ENCODE measurements around the gene GPR61. TPM values are rescaled to one million over a fixed set of nuclear protein-coding genes. Genes with fewer than 3 reads are reported as not detected.

Gene GPR61
- total RNA-seq, 1 experiment from 2014 or later, result not detected

DNA sequence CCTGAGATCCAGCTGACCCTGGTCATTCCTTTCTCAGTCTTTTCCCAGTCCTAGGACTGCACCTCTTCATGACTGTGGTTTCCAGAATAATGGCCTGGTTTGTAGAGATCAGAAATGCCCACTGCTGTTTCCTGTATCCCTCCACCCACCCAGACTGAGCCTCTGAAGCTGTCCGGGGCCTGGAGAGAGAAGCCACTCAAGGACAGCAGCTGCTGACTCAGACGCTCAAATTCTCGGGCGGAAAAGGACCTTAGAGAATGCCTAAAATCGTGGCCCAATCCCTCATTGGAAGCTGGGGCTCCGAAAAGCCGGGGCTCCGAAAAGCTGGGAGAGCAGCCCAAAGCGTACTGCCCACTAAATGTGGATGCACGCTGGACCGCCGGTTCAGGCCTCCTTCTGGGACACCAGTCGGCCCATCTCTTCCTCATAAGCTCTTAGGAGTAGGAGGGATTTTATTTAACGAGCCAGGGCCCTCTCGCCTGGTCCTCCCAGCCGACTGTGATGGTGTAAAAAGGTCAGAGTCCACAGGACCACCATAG is 7.8 kb upstream of the GPR61 start:
- Histone ChIP-seq H3F3A (ENCODE audit: insufficient read depth, low read depth) (peaks cover 5% of the 10 kb centered on the region; the same call in 1 of the 2 replicates), H4K20me1 (ENCODE audit: insufficient read depth) (no peaks in the 10 kb centered on the region), H3K4me1 (replicated peaks; ENCODE audit: insufficient read depth) (no peaks in the 10 kb centered on the region), H3K79me2 (ENCODE audit: low read depth) (no peaks in the 10 kb centered on the region), H3K4me2 (peak overlapping the region; percentile 43; the same call in 1 of the 2 replicates), H2AFZ (no peak overlapping the region), H3K27ac (no peak overlapping the region), H3K9me3 (ENCODE audit: insufficient read depth, low read depth) (no peaks in the 10 kb centered on the region), H3K4me3 (no peak overlapping the region), H3K27me3 (ENCODE audit: insufficient read depth, low read depth) (peaks cover 7% of the 10 kb centered on the region), H3K9me2 (ENCODE audit: insufficient read depth) (no peaks in the 10 kb centered on the region), H3K36me3 (ENCODE audit: low read depth) (no peaks in the 10 kb centered on the region)
- POLR2A ChIA-PET (ENCODE audit: unreplicated experiment), result no interaction called here
- CTCF ChIA-PET, result interaction anchor here (0.5 to 2.1 kb wide), 8 partner anchors 35 to 550 kb away, joined by 3 to 25 read pairs (median 4); partner anchors contain the start of genes ATXN7L2 and CYB561D1
- no TSS peak for BruUV-seq (replicated peaks)
- intact Hi-C loops (cut with micrococcal nuclease; ENCODE audit: unreplicated experiment), result loop anchor here (2.0 to 5.0 kb wide), 3 partner anchors 33 to 130 kb away; no protein-coding TSS in a partner anchor
- DNase-seq, result no peak
- TF ChIP-seq, protein P1, sequence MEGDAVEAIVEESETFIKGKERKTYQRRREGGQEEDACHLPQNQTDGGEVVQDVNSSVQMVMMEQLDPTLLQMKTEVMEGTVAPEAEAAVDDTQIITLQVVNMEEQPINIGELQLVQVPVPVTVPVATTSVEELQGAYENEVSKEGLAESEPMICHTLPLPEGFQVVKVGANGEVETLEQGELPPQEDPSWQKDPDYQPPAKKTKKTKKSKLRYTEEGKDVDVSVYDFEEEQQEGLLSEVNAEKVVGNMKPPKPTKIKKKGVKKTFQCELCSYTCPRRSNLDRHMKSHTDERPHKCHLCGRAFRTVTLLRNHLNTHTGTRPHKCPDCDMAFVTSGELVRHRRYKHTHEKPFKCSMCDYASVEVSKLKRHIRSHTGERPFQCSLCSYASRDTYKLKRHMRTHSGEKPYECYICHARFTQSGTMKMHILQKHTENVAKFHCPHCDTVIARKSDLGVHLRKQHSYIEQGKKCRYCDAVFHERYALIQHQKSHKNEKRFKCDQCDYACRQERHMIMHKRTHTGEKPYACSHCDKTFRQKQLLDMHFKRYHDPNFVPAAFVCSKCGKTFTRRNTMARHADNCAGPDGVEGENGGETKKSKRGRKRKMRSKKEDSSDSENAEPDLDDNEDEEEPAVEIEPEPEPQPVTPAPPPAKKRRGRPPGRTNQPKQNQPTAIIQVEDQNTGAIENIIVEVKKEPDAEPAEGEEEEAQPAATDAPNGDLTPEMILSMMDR (conservative IDR thresholded peaks at IDR 0.05), result no peak
- no peak for TF ChIP-seq EZH2 (IDR thresholded peaks at IDR 0.05; ENCODE audit: low read depth)

- Histone ChIP-seq H3K36me3 (ENCODE audit: low read depth) (no peaks in the 10 kb centered on the region), H3K4me3 (no peak overlapping the region), H3K4me1 (replicated peaks; ENCODE audit: insufficient read depth) (no peaks in the 10 kb centered on the region), H3K79me2 (ENCODE audit: low read depth) (no peaks in the 10 kb centered on the region), H3K9me3 (ENCODE audit: insufficient read depth, low read depth) (no peaks in the 10 kb centered on the region), H3K27ac (no peak overlapping the region), H3K4me2 (peak overlapping the region; percentile 43), H4K20me1 (ENCODE audit: insufficient read depth) (no peaks in the 10 kb centered on the region), H3K27me3 (ENCODE audit: insufficient read depth, low read depth) (0 out of 2 replicates have a peak, but pooled peaks cover under 1% of the 10 kb centered on the region), H2AFZ (no peak overlapping the region), H3F3A (ENCODE audit: insufficient read depth, low read depth) (peaks cover 5% of the 10 kb centered on the region; the same call in 1 of the 2 replicates), H3K9me2 (ENCODE audit: insufficient read depth) (no peaks in the 10 kb centered on the region)
- TF ChIP-seq, protein P1 (conservative IDR thresholded peaks at IDR 0.05), result peak; percentile 94
- TF ChIP-seq EZH2 (IDR thresholded peaks at IDR 0.05; ENCODE audit: low read depth), result no peak
- POLR2A ChIA-PET (ENCODE audit: unreplicated experiment), result no interaction called here
- CTCF ChIA-PET, result interaction anchor here (0.6 to 2.1 kb wide), 12 partner anchors 17 to 767 kb away, joined by 3 to 25 read pairs (median 5); partner anchors contain the start of genes AMIGO1, ATXN7L2 and CYB561D1
- no TSS peak for BruUV-seq (replicated peaks)
- peak; percentile 66 to 81 for DNase-seq
- intact Hi-C loops (cut with micrococcal nuclease; ENCODE audit: unreplicated experiment), result loop anchor here (2.0 to 5.0 kb wide), 3 partner anchors 34 to 130 kb away; no protein-coding TSS in a partner anchor
Observed at GRCh38 chr1:109532365-109533136, 7.1 kb upstream of the GPR61 start.

DNA sequence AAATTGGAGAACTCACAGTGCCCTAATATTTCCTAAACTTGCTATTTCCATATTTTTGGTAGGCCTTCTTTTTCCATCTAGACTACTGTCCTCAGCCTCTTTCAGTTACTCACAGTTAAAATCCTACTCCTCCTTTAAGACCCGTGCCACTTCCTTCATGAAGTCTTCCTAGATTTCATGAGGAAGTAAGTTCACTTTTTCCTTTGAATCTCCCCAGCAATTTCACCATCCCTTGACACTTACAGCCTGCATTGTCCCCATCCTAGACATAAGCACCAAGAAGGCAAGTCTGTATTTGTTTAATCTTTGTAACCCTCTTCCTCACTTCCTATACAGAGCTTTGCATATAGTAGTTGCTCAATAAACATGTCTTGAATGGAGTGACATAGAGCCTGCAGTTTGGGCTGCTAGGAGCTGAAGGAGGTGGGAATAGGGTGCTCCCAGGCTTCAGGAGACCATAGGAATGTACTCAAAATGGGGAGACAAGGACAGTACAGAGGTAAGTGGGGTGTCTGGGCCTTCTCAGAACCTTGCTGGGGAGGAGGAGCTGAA is 5.3 kb upstream of the GPR61 start:
- H3K4me2 ChIP-seq, result no peak overlapping the region
- no peaks in the 10 kb centered on the region for H3K79me2 ChIP-seq (ENCODE audit: low read depth)
- intact Hi-C loops (cut with micrococcal nuclease; ENCODE audit: unreplicated experiment), result loop anchor here (5.0 kb wide), 1 partner anchor 132 kb away; no protein-coding TSS in a partner anchor
- H3K9me3 ChIP-seq (ENCODE audit: insufficient read depth, low read depth), result no peaks in the 10 kb centered on the region
- ChIA-PET CTCF (interaction anchor here (0.8 kb wide), 1 partner anchor 44 kb away, joined by 5 read pairs; no protein-coding TSS in a partner anchor), POLR2A (ENCODE audit: unreplicated experiment) (no interaction called here)
- no peak overlapping the region for H3K27ac ChIP-seq
- DNase-seq, result no peak
- BruUV-seq (replicated peaks), result no TSS peak
- no peak overlapping the region for H3K4me3 ChIP-seq
- peaks cover 3% of the 10 kb centered on the region for H3K27me3 ChIP-seq (ENCODE audit: insufficient read depth, low read depth)
- peaks cover 5% of the 10 kb centered on the region; the same call in 1 of the 2 replicates for H3F3A ChIP-seq (ENCODE audit: insufficient read depth, low read depth)
- no peaks in the 10 kb centered on the region for H3K36me3 ChIP-seq (ENCODE audit: low read depth)
- no peak overlapping the region for H2AFZ ChIP-seq
- no peak for TF ChIP-seq EZH2 (IDR thresholded peaks at IDR 0.05; ENCODE audit: low read depth)
- TF ChIP-seq, protein P1 (conservative IDR thresholded peaks at IDR 0.05), result no peak
- no peaks in the 10 kb centered on the region for H3K4me1 ChIP-seq (replicated peaks; ENCODE audit: insufficient read depth)
- H3K9me2 ChIP-seq (ENCODE audit: insufficient read depth), result peaks cover 4% of the 10 kb centered on the region; the same call in 1 of the 2 replicates
- no peaks in the 10 kb centered on the region for H4K20me1 ChIP-seq (ENCODE audit: insufficient read depth)
